Activated T-helper 9 cell treated with anti-CD3 and anti-CD28 coated beads, Interleukin-2, amount 50 U/mL, for 16 hours (primary cell): ENCODE measurements around the gene KCNN1.
"Not testable (repeated sequence)": the region's sequence is repeated elsewhere in the genome, so short reads cannot be mapped to it uniquely, and the experiment has no call there.

ENCODE experiments used
- DNase-seq: peaks from one replicate; pipeline ENCODE4 v3.0.0-alpha.2; 2020; ENCODE audit warnings: low read depth

KCNN1 gene

DNA sequence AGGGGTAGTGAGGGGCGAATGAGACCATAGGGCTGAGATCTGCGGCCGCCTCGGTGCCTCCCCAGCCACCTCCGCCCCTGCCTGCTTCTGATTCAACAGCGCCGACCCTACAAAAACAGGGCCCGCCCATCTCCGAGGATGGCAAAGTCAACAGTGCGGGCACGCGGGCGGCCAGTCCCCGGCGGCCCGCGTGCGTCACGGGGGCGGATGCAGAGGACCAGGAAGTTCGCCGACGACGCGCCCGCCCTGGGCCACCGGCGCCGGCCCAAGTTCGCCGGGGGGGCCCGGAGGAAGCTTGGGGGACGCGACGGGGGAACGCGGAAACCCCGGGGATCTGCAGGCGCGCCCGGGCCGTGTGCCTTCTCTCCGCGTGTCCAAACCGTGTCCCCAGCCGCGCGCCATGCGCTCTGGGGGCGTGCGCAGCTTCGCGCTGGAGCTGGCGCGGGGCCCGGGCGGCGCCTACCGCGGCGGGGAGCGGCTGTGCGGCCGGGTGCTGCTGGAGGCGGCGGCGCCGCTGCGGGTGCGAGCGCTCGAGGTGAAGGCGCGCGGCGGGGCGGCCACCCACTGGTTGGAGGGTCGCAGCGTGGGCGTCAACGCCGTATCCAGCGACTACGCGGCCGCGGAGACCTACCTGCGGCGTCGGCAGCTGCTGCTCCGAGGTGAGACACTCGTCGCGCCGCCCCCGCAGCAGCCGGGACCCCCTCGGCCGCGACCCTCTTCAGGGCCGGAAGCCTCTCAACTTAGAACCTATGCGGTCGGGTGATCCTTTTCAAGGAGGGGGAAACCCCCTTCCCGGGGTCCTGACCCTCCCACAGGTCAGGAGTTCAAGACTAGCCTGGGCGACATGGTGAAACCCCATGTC is 34.2 kb downstream of the KCNN1 start:
- peak; percentile 87 for DNase-seq

GRCh38 chr19:18001777-18002345 is 35.0 kb downstream of the KCNN1 start:
- no peak for DNase-seq

DNA sequence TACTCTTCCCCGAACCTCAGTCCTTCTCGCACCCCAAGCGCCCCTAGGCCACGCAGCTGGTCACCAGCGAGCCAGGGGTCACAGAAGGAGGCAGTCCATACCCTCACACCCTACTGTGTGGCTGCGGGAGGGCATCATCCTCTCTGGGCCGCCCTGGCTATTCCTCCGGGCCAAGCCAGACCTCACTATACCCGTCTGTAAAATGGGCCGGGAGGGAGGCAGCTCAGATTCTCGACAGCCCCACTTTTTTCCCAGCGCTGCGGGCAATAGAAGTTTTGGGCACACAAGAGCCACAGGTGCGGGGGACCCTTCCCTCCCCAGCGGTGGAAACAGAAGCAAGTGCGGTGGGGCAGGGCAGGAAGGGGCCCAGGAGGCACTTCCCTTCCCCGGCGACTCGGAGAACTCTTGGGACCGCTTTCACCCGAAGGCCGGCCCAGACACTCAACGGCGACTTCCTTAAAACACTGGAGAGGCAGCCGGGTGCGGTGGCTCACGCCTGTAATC is 35.5 kb downstream of the KCNN1 start:
- no peak for DNase-seq

DNA sequence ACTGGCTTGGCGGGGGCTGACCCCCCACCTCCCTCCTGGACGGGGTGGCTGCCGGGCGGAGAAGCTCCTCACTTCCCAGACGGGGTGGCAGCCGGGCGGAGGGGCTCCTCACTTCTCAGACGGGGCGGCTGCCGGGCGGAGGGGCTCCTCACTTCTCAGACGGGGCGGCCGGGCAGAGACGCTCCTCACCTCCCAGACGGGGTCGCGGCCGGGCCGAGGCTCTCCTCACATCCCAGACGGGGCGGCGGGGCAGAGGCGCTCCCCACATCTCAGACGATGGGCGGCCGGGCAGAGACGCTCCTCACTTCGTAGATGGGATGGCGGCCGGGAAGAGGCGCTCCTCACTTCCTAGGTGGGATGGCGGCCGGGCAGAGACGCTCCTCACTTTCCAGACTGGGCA is 38.8 kb downstream of the KCNN1 start:
- not testable (repeated sequence) for DNase-seq

GRCh38 chr19:18007044-18007916 is 40.4 kb downstream of the KCNN1 start:
- DNase-seq, result peak; percentile 76

DNA sequence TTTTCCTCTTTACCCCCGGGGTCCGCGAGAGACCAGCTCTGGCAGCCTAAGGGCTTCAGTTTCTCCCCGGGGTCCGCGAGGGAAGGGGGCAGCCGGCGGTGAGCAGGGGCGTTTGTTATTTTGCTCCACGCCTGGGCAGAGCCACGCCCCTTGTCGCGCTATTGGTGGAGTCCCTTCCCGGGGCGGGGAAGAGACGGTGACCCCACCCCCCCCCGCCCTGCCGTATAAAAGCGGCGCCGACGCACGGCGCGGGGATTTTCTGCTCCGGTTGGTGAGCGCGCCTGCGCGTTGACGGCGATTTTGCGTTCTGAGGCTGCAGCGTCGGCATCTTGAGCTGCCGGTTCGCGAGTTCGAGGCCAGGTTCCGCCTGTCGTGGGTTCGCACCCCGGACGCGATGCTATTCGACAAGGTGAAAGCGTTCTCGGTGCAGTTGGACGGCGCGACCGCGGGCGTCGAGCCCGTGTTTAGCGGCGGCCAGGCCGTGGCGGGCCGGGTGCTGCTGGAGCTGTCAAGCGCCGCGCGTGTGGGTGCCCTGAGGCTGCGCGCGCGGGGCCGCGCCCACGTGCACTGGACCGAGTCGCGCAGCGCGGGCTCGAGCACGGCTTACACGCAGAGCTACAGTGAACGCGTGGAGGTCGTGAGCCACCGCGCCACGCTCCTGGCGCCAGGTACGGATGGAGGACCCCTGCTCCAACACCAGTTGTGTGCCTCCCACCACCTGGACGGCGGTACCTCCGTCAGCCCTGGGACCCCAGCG is 41.2 kb downstream of the KCNN1 start, which contains the start of gene ARRDC2:
Gene ARRDC2, plus strand, starts transcription at position 254 of the 757 bp plus-strand sequence. Its CDS starts 141 bp downstream, at position 395.
- peak; percentile 82 for DNase-seq

- no peak for DNase-seq
Observed at GRCh38 chr19:18008814-18009213, 41.9 kb downstream of the KCNN1 start.

DNA sequence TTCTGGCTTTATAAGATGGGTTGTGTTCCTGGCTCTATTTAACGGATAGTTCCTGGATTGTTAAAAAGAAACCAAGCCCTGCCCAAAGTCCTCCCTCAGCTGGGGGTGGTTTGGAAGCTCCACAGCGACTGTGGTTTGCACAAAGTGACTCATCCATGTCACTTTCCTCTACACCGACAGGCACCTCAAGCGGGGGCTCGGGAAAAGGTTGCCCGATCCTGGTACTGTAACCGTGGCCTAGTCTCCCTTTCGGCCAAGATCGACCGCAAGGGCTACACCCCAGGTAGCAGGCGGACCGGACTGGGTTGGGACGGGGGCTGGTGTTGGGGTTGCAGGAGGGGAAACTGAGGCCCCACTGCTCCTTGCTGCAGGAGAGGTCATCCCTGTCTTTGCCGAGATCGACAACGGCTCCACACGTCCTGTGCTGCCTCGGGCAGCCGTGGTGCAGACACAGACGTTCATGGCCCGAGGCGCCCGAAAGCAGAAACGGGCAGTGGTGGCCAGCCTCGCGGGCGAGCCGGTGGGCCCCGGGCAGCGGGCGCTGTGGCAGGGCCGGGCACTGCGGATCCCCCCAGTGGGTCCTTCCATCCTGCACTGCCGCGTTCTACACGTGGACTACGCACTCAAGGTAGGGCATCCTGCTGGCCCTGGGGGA is 42.6 kb downstream of the KCNN1 start:
- no peak for DNase-seq

GRCh38 chr19:18010149-18010548 is 43.2 kb downstream of the KCNN1 start:
- DNase-seq, result no peak

- no peak for DNase-seq
Observed at GRCh38 chr19:18013210-18014111, 46.6 kb downstream of the KCNN1 start.

DNA sequence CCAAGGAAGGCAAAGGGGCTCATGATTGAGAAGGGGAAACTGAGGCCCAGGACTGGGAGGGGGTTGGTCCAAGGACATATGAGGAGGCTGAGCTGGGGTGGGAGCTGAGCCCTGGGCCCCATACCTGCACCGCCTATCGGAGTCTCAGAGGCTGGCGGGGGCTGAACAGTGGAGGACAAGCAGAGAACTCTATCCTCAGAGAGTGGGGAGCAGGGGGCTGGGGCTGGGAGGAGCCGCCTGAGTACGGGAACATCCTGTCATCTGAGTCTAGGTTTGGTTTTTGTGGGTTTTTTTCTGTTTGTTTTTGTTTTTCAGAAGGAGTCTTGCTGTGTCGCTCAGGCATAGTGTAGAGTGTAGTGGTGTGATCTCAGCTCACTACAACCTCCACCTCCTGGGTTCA is 47.3 kb downstream of the KCNN1 start:
- no peak for DNase-seq

DNA sequence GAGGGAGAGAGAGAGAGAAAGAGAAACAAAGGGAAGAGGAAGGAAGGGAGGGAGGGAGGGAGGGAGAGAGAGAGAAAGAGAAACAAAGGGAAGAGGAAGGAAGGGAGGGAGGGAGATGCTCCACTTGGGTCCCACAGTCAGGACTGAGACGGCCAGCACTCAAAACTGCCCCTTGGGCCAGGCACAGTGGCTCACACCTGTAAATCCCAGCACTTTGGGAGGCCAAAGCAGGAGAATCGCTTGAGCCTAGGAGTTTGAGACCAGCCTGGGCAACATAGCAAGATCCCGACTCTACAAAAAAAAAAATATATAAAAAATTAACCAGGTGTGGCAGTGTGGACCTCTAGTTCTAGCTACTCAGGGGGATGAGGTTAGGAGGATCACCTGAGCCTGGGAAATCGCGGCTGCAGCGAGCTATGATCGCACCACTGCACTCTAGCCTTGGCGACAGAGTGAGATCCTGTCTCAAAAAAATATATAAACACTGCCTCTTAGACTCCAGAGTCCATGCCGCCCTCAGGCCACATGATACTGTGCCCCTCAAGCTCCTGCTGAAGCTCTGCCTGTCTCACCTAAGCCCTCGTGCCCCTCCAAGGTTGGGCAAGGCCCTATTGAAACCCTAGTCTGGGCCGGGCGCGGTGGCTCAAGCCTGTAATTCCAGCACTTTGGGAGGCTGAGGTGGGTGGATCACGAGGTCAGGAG is 49.5 kb downstream of the KCNN1 start:
- DNase-seq, result no peak

DNA sequence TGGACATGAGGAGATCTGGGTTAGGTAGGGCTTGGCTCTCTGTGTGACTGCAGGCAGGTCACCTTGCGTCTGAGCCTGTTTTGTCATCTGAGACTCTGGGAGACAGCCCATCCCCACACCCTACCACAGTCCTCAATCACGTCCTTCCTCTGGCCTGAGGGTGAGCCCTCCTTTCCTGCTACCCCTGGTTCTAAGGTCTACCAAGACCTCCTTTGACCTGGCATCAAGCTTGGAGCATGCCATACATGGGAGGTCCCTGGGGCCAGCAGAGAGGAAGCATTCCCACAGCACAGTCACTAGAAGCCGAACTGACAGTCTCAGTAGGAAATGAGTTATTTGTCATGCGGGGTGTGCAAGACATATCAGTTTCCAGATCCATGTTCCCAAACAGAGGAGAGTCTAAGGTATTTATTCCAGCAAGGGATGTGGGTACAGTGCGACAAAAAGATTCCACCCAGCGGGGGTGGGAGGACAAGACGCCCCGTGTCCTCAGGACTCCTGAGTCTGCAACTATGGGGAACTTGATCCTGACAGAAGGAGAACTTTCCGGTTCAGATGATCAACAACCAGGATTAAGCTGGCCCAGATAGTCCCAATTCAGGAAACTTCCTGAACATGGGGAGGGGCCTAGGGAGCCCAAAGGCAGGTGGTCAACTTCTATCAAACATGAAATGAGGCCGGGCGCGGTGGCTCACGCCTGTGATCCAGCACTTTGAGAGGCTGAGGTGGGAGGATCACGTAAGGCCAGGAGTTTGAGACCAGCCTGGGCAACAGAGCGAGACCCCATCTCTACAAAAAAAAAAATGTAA is 50.6 kb downstream of the KCNN1 start:
- DNase-seq, result no peak

- no peak for DNase-seq
Observed at GRCh38 chr19:18020212-18021085, 53.5 kb downstream of the KCNN1 start.

DNA sequence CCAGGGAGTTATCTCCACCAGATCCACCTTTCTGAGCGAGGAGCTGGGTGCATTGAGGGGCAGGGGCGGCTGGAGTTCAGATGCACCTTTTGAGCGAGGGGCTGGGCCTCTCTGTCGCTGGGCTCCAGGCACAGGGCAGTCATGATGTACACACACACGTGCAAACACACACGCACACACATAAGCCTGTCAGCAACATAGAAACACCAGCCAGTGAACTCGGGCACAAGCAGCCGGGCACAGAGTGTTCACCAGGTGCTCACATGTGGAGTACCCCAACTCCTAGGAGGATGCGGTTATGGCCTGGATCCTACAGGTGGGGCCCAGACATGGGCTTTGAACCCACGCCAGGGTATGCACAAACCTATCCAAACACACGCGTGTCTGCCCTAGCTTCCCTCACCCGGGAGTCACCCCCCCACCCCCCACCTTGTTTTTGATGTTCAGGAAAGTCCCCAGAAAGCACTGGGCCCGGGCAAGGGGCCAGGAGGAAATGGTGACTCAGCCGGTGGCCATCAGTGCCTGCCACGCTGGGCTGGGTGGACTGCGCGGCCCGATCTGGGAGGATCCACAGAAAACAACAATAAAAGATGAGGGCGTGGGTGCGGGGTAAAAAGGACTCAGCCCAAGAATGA is 54.3 kb downstream of the KCNN1 start:
- peak; percentile 62 for DNase-seq

- DNase-seq, result peak; percentile 51
Observed at GRCh38 chr19:18023622-18024251, 56.8 kb downstream of the KCNN1 start.
